Epidermal melanocyte (primary cell): Measurements from ENCODE around the gene ZIC5.

Source experiments
- DNase-seq: peaks from one replicate; pipeline ENCODE4 v3.0.0; 2011; ENCODE audit warnings: low spot score; ENCODE audit not compliant: insufficient read length

Gene ZIC5

DNA sequence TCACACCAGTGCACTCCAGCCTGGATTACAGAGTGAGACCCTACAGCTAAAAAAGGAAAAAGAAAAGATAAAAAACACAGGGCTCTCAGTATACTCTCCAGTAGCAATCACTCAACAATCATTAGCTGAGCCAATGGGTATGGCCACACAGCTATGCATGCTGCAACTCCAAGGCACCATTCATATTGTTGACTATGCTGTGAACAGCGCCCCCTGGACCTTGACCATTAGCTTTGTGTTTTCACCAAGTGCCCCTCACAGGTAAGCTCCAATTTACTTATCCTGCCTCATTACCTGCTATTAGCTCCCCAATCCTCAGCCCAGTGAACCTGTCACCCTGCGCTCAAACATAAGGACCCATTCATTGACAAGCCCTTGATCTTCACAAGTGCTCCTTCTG lies 35.8 kb downstream of the ZIC5 start:
- DNase-seq = no peak

- no peak for DNase-seq
Observed at GRCh38 chr13:99932912-99933311, 38.7 kb downstream of the ZIC5 start.

DNA sequence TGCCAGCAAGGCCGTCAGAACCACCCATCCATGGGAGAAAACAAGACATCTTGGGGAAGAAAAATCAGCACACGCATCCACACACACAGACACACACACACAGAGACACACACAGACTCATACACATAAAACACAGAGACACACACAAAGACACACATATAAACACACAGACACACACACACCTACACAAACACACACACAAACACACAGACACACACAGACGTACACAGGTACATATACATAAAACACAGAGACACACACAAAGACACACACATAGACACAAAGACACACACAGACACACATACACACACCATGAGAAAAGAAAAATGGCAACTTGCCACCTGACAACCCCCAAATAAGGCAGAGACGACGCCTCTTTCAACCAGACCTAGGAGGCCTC lies 40.6 kb downstream of the ZIC5 start:
- no peak for DNase-seq

DNA sequence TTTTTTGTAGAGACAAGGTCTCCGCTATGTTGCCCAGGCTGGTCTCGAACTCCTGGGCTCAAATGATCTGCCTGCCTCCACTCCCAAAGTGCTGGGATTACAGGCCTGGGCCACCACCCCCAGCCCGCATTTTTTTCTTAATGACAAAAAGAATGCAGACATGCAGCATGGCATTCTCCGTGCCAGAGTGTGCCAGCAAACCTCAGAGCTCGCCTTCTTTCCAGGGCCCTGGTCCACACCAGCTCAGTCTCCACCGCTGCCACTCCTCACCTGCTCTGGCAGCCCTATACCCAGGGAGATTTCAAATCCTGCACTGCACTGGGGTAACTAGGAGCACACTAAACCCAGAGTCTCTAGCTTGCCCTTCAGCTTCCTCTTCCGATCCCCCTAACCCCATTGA lies 41.7 kb downstream of the ZIC5 start:
- DNase-seq = no peak

DNA sequence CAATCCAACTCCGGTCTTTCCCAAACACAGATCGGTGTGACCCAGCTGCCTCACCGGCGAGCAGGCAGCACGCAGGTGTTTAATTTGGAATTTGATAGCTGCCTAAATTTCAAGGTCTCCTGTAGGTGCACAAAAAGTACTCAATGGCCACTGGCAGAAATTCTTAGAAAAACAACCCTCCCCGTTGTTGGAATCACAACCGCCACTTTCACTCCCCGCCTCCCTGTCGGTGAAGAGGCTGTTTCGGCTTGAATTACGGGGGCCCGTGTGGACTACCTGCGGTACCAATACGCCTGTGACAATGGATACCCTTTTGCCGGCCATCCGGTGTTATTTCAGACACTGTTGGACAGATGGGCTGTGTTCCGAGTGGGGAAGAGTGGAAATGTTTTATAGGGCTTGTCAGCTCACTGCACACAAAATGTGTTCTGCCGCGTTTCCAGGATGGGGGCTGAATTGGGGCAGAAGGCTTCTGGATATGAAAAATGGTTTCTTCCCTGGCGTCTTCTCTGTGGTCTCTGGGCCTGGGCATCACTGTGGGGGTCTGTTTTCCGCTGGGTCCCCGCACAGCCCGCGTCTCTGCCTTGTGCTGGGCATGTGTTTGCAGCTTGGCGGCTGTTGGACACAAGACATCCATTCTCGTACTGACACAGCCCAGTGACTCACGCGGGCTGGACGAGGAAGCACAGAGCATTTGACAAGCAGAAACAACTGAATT lies 45.4 kb downstream of the ZIC5 start:
- no peak for DNase-seq

GRCh38 chr13:99923877-99924582 lies 47.5 kb downstream of the ZIC5 start:
- no peak for DNase-seq

DNA sequence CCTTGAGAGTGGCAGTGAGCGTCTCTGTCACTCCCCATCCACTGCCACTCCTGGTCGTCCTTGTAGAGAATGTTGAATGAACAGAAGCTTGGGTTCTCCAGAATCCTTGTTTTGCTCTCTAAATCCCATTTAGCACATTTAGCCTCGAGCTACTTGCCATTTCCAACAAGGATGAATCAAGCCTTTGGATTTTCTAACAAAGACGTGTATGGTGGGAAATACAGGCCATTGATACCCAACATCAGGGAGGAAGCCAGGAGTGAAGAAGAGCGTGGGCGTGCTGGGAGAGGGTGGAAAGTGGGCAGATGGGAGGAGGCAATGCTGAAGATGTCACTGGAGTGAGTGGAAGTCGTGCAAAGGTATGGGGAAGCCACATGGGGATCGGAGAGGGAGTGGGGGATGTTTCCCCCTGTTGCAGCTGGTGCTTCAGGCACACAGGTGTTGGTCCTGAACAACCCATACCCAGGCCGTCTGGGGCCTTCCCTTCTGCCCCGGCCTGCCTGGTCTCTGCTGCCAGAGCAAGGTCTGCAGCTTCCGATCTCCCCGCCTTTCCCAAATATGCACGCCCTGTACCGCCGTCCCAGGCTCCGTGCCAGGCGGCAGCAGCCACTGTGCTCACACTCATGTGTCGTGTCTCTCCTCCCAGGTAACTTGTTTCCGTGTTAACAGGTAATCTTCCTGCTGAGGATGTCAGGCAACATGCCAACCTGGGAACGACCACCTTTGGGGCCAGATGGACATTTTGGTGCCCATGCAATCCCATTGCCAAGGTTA lies 48.7 kb downstream of the ZIC5 start:
- DNase-seq = no peak

DNA sequence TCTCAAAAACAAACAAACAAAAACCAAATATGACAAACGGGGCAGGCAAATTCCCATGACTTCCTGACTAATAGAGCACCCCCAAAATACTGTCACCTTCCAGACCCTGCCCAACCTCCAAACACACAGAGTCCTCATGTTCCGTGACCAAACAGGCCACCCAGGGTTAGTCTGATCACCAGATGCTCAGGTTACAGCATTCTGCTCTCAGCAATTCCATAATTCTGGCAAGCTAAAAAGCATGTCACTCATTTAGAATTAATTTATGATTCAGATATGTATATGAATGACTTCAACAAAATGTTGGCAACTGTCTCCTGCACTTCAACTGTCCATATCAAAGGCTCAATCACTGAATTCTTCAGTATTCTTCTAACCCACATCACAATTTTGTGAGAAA lies 52.4 kb downstream of the ZIC5 start:
- DNase-seq = no peak

- peak; percentile 90 for DNase-seq
Observed at GRCh38 chr13:99916366-99917103, 55.0 kb downstream of the ZIC5 start.

DNA sequence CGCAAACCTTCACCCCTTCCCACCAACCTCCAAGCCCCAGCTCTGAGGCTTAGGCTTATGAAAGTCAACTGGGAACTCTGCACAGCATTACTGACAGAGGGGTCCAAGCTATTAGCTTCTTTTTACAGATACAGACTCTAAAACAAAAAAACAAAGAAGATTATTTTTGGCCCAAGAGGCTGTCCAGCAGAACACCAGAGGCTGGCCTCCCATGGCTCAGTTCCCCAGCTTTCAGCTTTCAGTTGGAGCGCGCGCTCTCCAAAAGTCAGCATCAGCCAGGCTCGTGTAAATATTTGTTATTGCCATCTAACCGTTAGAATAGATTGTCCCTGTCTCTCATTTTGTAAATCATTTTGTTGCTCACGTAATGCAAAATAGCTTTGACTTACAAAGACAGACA lies 58.4 kb downstream of the ZIC5 start:
- no peak for DNase-seq
